Nephron (organoid): ENCODE data around the gene CD24.

ENCODE experiments used
- H3K27ac Mint-ChIP-seq, 3 experiments: 2 replicates each; pipeline ENCODE4 v1.8.0; 2020; ENCODE audit warnings: mixed read lengths in 3 of 3, mild to moderate bottlenecking in 2 of 3, moderate library complexity in 1 of 3
- H3K27me3 Mint-ChIP-seq: 2 replicates; pipeline ENCODE4 v1.8.0; 2021; ENCODE audit warnings: low read depth, mild to moderate bottlenecking, moderate library complexity, mixed read lengths
- H3K36me3 Mint-ChIP-seq: 2 replicates; pipeline ENCODE4 v1.8.0; 2020; ENCODE audit warnings: low read depth, mixed read lengths
- H3K4me1 Mint-ChIP-seq: 2 replicates; pipeline ENCODE4 v1.8.0; 2020; ENCODE audit warnings: mixed read lengths
- H3K4me3 Mint-ChIP-seq, 3 experiments: 2 replicates each; pipeline ENCODE4 v1.8.0; 2020; ENCODE audit warnings: mild to moderate bottlenecking in 3 of 3, mixed read lengths in 3 of 3, moderate library complexity in 2 of 3
- H3K9me3 Mint-ChIP-seq: 2 replicates; pipeline ENCODE4 v1.8.0; 2020; ENCODE audit warnings: mixed read lengths
- TF ChIP-seq, protein P1 (sequence below), 3 experiments: fragments of 200-600 bp; sonication (generic); IDR thresholded peaks; one replicate each; pipeline ENCODE4 v1.5.0; 2021; ENCODE audit warnings: antibody characterized with exemption in 3 of 3; ENCODE audit not compliant: unreplicated experiment in 3 of 3

The CD24 gene

GRCh38 chr6:106924694-106925523 is 49.6 kb downstream of the CD24 start:
- H3K4me1 Mint-ChIP-seq = peaks cover 7% of the 10 kb centered on the region
- peak overlapping the region in 2 of 3 experiments; percentile 24 to 30 for H3K4me3 Mint-ChIP-seq
- TF ChIP-seq, protein P1, sequence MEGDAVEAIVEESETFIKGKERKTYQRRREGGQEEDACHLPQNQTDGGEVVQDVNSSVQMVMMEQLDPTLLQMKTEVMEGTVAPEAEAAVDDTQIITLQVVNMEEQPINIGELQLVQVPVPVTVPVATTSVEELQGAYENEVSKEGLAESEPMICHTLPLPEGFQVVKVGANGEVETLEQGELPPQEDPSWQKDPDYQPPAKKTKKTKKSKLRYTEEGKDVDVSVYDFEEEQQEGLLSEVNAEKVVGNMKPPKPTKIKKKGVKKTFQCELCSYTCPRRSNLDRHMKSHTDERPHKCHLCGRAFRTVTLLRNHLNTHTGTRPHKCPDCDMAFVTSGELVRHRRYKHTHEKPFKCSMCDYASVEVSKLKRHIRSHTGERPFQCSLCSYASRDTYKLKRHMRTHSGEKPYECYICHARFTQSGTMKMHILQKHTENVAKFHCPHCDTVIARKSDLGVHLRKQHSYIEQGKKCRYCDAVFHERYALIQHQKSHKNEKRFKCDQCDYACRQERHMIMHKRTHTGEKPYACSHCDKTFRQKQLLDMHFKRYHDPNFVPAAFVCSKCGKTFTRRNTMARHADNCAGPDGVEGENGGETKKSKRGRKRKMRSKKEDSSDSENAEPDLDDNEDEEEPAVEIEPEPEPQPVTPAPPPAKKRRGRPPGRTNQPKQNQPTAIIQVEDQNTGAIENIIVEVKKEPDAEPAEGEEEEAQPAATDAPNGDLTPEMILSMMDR (IDR thresholded peaks at IDR 0.05; ENCODE audit: unreplicated experiment in 3 of 3) = no peak
- peak overlapping the region; percentile 77 to 88 (median 84) for H3K27ac Mint-ChIP-seq
- H3K36me3 Mint-ChIP-seq = no peaks in the 10 kb centered on the region
- peaks cover 4% of the 10 kb centered on the region for H3K27me3 Mint-ChIP-seq
- H3K9me3 Mint-ChIP-seq = no peaks in the 10 kb centered on the region

DNA sequence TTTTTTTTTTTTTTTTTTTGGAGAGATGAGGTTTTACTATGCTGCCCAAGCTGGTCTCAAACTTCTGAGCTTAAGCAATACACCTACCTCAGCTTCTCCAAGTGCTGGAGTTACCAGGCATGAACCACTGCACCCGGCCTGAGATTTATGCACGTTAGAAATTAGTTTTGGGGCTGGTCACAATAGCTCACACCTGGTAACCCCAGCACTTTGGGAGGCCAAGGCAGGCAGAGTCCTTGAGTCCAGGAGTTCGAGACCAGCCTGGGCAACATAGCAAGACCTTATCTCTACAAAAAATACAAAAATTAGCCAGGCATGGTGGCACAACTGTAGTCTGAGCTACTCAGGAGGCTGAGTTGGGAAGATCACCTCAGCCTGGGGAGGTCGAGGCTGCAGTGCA is 51.9 kb downstream of the CD24 start:
- Mint-ChIP-seq H3K27ac (no peak overlapping the region), H3K4me3 (no peak overlapping the region), H3K36me3 (no peaks in the 10 kb centered on the region), H3K27me3 (no peaks in the 10 kb centered on the region), H3K4me1 (peaks cover 7% of the 10 kb centered on the region), H3K9me3 (no peaks in the 10 kb centered on the region)
- TF ChIP-seq, protein P1 (IDR thresholded peaks at IDR 0.05; ENCODE audit: unreplicated experiment in 3 of 3) = no peak
